Measurements from ENCODE around the gene WNK2.

The WNK2 gene

GRCh38 chr9:93244510-93245436 lies 60.8 kb downstream of the WNK2 start:
- Histone ChIP-seq H3K4me3 (ENCODE audit: low read depth, low read length) (no peak overlapping the region), H3K36me3 (ENCODE audit: control insufficient read depth in 2 of 2, insufficient read depth in 1 of 2, low read length in 2 of 2) (peaks cover 0 to 20% of the 10 kb centered on the region in 2 experiments; a peak in 1 of 3 replicates), H3K4me1 (ENCODE audit: control insufficient read depth, insufficient read depth, low read length) (no peaks in the 10 kb centered on the region), H3K9me3 (ENCODE audit: control insufficient read depth, insufficient read depth, low read depth, low read length) (no peaks in the 10 kb centered on the region), H3K27ac (ENCODE audit: extremely low read depth, low read depth, low read length) (no peak overlapping the region)
- CTCF ChIA-PET: interaction anchor here (0.6 kb wide), 1 partner anchor 995 kb away, joined by 4 read pairs; no protein-coding TSS in a partner anchor
- POLR2A ChIA-PET: no interaction called here
- TF ChIP-seq ZNF211 (tag by site-specific recombination; IDR thresholded peaks at IDR 0.05; ENCODE audit: low read depth) (no peak), ZSCAN18 (tag by site-specific recombination; IDR thresholded peaks at IDR 0.05) (no peak), SETDB1 (IDR thresholded peaks at IDR 0.05; ENCODE audit: insufficient read length, low read length) (no peak), ZNF521 (tag by site-specific recombination; IDR thresholded peaks at IDR 0.05) (no peak), ZNF837 (tag by site-specific recombination; IDR thresholded peaks at IDR 0.05) (no peak)

- no peak overlapping the region for H3K27ac ChIP-seq (ENCODE audit: extremely low read depth, low read depth, low read length)
- ChIA-PET POLR2A (no interaction called here), CTCF (interaction anchor here (0.7 kb wide), 1 partner anchor 208 kb away, joined by 3 read pairs; no protein-coding TSS in a partner anchor)
- no peaks in the 10 kb centered on the region for H3K4me1 ChIP-seq (ENCODE audit: control insufficient read depth, insufficient read depth, low read length)
- no peak overlapping the region for H3K4me3 ChIP-seq (ENCODE audit: low read depth, low read length)
- H3K9me3 ChIP-seq (ENCODE audit: control insufficient read depth, insufficient read depth, low read depth, low read length): no peaks in the 10 kb centered on the region
- H3K36me3 ChIP-seq (ENCODE audit: control insufficient read depth in 2 of 2, insufficient read depth in 1 of 2, low read length in 2 of 2): peaks cover 0 to 21% of the 10 kb centered on the region in 2 experiments; a peak in 1 of 3 replicates
- TF ChIP-seq ZNF2 (tag by site-specific recombination; IDR thresholded peaks at IDR 0.05): no peak
- no peak for TF ChIP-seq SCRT1 (tag by site-specific recombination; IDR thresholded peaks at IDR 0.05; ENCODE audit: borderline replicate concordance)
- TF ChIP-seq ZIC2 (tag by site-specific recombination; IDR thresholded peaks at IDR 0.05): 0 out of 2 replicates have a peak, but pooled peaks have one; percentile 24
Measured at GRCh38 chr9:93245437-93245970, 61.6 kb downstream of the WNK2 start.

- POLR2A ChIA-PET: no interaction called here
- Histone ChIP-seq H3K27ac (ENCODE audit: extremely low read depth, low read depth, low read length) (no peak overlapping the region), H3K9me3 (ENCODE audit: control insufficient read depth, insufficient read depth, low read depth, low read length) (no peaks in the 10 kb centered on the region), H3K36me3 (ENCODE audit: control insufficient read depth in 2 of 2, insufficient read depth in 1 of 2, low read length in 2 of 2) (peaks cover 0 to 21% of the 10 kb centered on the region in 2 experiments; a peak in 1 of 3 replicates), H3K4me1 (ENCODE audit: control insufficient read depth, insufficient read depth, low read length) (no peaks in the 10 kb centered on the region), H3K4me3 (ENCODE audit: low read depth, low read length) (no peak overlapping the region)
- CTCF ChIA-PET: interaction anchor here (0.7 kb wide), 1 partner anchor 208 kb away, joined by 3 read pairs; no protein-coding TSS in a partner anchor
- TF ChIP-seq ZNF37A (tag by site-specific recombination; IDR thresholded peaks at IDR 0.05) (no peak), ZNF16 (tag by site-specific recombination; IDR thresholded peaks at IDR 0.05; ENCODE audit: low read depth) (no peak), ZXDB (tag by site-specific recombination; IDR thresholded peaks at IDR 0.05) (no peak), ZNF658 (tag by site-specific recombination; IDR thresholded peaks at IDR 0.05) (no peak), ZBTB48 (tag by site-specific recombination; IDR thresholded peaks at IDR 0.05) (no peak), ZSCAN5A (tag by site-specific recombination; IDR thresholded peaks at IDR 0.05) (no peak), SCRT1 (tag by site-specific recombination; IDR thresholded peaks at IDR 0.05; ENCODE audit: borderline replicate concordance) (no peak), ZSCAN23 (tag by site-specific recombination; IDR thresholded peaks at IDR 0.05) (no peak), ZNF544 (tag by site-specific recombination; IDR thresholded peaks at IDR 0.05) (no peak), ZNF660 (tag by site-specific recombination; IDR thresholded peaks at IDR 0.05) (no peak), ZNF596 (tag by site-specific recombination; IDR thresholded peaks at IDR 0.05) (no peak)
Measured at GRCh38 chr9:93246111-93246510, 62.2 kb downstream of the WNK2 start.

Measured in HEK293 (cell line).